HEK293T (cell line): Measurements from ENCODE around the gene TAOK1.
A peak's percentile ranks its signal among the peaks of the same experiment; 100 is the strongest.

Source experiments
- CTCF ChIA-PET: fragments of 350-600 bp; formaldehyde crosslinking; extraction: SDS; loops from one replicate; lab custom pipeline; 2021; ENCODE audit warnings: antibody characterized with exemption, inconsistent platforms; lab: Yijun Ruan, JAX
- POLR2A ChIA-PET: fragments of 350-600 bp; formaldehyde crosslinking; extraction: SDS; loops from one replicate; lab custom pipeline; 2020; ENCODE audit warnings: antibody characterized with exemption, inconsistent platforms; lab: Yijun Ruan, JAX
- DNase-seq: peaks from one replicate; pipeline ENCODE4 v3.0.0; 2012; ENCODE audit warnings: mixed read lengths; ENCODE audit errors: extremely low spot score
- ARNT ChIP-seq: fragments of 450-650 bp; IDR thresholded peaks from 2 replicates; pipeline ENCODE4 v1.6.1; 2017; ENCODE audit warnings: mild to moderate bottlenecking
- BHLHE40 ChIP-seq: fragments of 450-650 bp; IDR thresholded peaks from 2 replicates; pipeline ENCODE4 v1.6.1; 2016; ENCODE audit warnings: mild to moderate bottlenecking, moderate library complexity, borderline replicate concordance
- CTBP1 ChIP-seq: fragments of 450-650 bp; IDR thresholded peaks from 2 replicates; pipeline ENCODE4 v1.6.1; 2016; ENCODE audit warnings: borderline replicate concordance
- ELF4 ChIP-seq: fragments of 450-650 bp; IDR thresholded peaks from 2 replicates; pipeline ENCODE4 v1.6.1; 2017; ENCODE audit warnings: antibody characterized with exemption
- FOXA1 ChIP-seq: fragments of 450-650 bp; IDR thresholded peaks from 2 replicates; pipeline ENCODE4 v1.6.1; 2016; ENCODE audit warnings: mild to moderate bottlenecking
- FOXK2 ChIP-seq: fragments of 450-650 bp; IDR thresholded peaks from 2 replicates; pipeline ENCODE4 v1.6.1; 2016; ENCODE audit warnings: mild to moderate bottlenecking
- FOXM1 ChIP-seq: fragments of 450-650 bp; IDR thresholded peaks from 2 replicates; pipeline ENCODE4 v1.6.1; 2017; ENCODE audit warnings: mild to moderate bottlenecking, borderline replicate concordance
- HDGF ChIP-seq: fragments of 450-650 bp; IDR thresholded peaks from 2 replicates; pipeline ENCODE4 v1.6.1; 2017; ENCODE audit warnings: antibody characterized with exemption, borderline replicate concordance
- L3MBTL2 ChIP-seq: fragments of 450-650 bp; conservative IDR thresholded peaks from 2 replicates; pipeline ENCODE4 v1.6.1; 2016; ENCODE audit warnings: mild to moderate bottlenecking
- LEF1 ChIP-seq: fragments of 450-650 bp; IDR thresholded peaks from 2 replicates; pipeline ENCODE4 v1.6.1; 2017; ENCODE audit warnings: mild to moderate bottlenecking, borderline replicate concordance
- NFRKB ChIP-seq: fragments of 450-650 bp; IDR thresholded peaks from 2 replicates; pipeline ENCODE4 v1.6.1; 2016; ENCODE audit warnings: mild to moderate bottlenecking, moderate library complexity
- SP1 ChIP-seq: fragments of 450-650 bp; IDR thresholded peaks from 2 replicates; pipeline ENCODE4 v1.6.1; 2017
- SUZ12 ChIP-seq: fragments of 450-650 bp; IDR thresholded peaks from 2 replicates; pipeline ENCODE4 v1.6.1; 2016; ENCODE audit warnings: mild to moderate bottlenecking
- TARDBP ChIP-seq: fragments of 450-650 bp; IDR thresholded peaks from 2 replicates; pipeline ENCODE4 v1.6.1; 2016
- ZNF384 ChIP-seq: fragments of 450-650 bp; IDR thresholded peaks from 2 replicates; pipeline ENCODE4 v1.6.1; 2016
- TF ChIP-seq, protein P1 (sequence below): fragments of 450-650 bp; IDR thresholded peaks from 2 replicates; pipeline ENCODE4 v1.6.1; 2016

TAOK1 gene

DNA sequence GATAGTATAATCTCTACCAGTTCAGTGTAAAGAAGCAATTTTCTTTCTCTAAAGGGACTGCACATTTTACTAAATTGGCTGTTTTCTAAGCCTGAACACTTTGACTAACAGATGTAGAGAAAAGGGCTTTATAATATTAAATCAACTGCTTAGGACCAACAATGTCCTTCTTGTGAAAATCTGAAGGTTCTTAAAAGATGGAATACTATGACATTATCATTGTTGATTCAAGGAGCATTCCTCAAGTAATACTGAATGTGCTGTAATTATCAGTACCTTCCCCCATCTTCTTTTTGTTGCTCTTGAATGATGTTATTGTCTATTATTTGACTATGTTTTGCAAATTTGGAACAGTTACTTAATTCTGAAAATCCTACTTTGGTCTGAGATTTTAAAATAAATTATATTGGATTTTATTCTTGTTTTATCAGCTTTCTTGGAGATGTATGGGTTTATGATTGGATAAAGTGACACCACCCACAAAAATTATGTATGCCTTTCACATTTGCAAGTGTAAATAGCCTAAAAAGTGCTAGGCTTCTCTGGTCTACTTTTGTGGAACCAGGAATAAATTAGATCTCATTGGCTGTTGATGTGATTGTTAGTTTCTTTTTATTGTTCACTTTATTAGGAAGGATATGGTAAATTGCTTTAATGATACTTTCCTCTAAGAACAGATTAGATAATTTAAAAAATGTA lies 53.0 kb downstream of the TAOK1 start:
- no peak for DNase-seq
- POLR2A ChIA-PET = no interaction called here
- TF ChIP-seq SUZ12 (no peak), TARDBP (no peak), ZNF384 (no peak), L3MBTL2 (no peak)
- TF ChIP-seq, protein P1, sequence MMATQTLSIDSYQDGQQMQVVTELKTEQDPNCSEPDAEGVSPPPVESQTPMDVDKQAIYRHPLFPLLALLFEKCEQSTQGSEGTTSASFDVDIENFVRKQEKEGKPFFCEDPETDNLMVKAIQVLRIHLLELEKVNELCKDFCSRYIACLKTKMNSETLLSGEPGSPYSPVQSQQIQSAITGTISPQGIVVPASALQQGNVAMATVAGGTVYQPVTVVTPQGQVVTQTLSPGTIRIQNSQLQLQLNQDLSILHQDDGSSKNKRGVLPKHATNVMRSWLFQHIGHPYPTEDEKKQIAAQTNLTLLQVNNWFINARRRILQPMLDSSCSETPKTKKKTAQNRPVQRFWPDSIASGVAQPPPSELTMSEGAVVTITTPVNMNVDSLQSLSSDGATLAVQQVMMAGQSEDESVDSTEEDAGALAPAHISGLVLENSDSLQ = no peak
- CTCF ChIA-PET = no interaction called here

DNA sequence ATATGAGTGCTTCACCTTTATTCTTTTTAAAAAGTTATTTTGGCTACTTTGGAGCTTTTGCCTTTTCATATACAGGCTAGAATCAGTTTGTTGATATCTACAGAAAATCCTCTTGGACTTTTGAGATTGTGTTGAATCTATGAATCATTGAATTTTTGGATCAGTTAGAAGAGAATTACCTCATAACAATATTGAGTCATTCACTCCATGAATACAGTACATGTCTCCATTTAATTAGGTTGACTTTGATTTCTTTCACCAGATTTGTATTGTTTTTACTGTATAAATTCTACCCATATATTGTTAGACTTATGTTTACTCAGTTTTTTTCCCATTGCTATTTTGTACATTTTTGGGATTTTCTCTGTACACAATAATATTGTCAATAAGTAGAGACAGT lies 54.4 kb downstream of the TAOK1 start:
- ChIA-PET POLR2A (no interaction called here), CTCF (no interaction called here)
- TF ChIP-seq ZNF384 (no peak), SP1 (no peak), TARDBP (no peak), SUZ12 (no peak), LEF1 (no peak), CTBP1 (no peak)
- DNase-seq = no peak

DNA sequence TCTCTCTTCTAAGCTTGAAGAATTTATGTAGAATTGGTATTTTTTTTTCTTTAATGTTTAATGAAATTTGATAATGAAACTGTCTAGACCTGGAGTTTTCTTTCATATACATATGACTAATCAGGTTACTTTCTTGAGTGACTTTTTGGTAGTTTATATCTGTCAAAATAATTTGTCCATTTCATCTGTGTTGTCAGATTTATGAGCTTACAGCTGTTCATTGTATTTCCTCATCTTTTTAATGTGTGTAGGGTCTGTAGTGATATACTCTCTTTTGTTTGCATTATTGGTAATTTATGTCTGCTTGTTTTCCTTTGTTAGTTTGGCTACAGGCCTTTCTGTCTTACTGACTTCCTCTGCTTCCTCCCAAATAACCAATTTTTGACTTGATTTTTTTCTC lies 55.7 kb downstream of the TAOK1 start:
- CTCF ChIA-PET = no interaction called here

DNA sequence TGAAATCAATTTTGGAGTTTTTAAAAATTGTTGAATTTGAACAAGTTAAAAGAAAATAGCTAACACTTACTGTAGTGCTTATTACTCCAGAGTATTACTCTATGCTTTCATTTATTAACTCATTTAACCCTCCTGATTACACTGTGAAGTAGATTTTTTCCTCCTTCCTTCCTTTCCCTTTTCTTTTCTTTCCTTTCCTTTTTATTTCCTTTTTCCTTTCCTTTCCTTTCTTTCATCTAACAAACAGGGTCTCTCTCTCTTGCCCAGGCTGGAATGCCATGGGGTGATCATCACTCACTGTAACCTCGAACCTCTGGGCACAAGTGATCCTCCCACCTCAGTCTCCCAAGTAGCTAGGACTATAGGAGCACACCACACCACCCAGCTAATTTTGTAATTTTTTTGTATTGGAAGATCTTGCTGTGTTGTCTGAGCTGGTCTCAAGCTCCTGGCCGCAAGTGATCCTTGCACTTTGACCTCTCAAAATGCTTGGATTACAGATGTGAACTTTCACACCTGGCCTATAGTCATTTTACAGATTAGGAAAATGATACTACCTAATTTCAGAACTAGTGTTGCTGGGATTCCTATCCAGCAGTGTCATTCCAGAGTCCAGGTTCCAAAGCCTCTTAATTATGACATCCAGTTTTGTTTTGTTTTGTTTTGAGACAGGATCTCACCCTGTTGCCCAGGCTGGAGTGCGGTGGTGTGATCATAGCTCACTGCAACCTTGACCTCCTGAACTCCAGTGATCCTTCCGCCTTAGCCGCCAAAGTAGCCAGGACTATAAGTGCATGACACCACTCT lies 59.9 kb downstream of the TAOK1 start:
- TF ChIP-seq SUZ12 (no peak), TARDBP (no peak), FOXA1 (no peak)
- POLR2A ChIA-PET = interaction anchor here (1.0 to 1.5 kb wide), 2 partner anchors 17 to 60 kb away, joined by 3 to 4 read pairs; partner anchors contain the start of gene TAOK1
- DNase-seq = no peak
- CTCF ChIA-PET = no interaction called here

More for the DNA sequence above, 55.7 kb downstream of the TAOK1 start:
- no peak for DNase-seq
- TF ChIP-seq, protein P1 = peak; percentile 66; the same call in 1 of the 2 replicates
- TF ChIP-seq BHLHE40 (no peak), FOXK2 (no peak), FOXA1 (no peak), L3MBTL2 (no peak)
- POLR2A ChIA-PET = no interaction called here

DNA sequence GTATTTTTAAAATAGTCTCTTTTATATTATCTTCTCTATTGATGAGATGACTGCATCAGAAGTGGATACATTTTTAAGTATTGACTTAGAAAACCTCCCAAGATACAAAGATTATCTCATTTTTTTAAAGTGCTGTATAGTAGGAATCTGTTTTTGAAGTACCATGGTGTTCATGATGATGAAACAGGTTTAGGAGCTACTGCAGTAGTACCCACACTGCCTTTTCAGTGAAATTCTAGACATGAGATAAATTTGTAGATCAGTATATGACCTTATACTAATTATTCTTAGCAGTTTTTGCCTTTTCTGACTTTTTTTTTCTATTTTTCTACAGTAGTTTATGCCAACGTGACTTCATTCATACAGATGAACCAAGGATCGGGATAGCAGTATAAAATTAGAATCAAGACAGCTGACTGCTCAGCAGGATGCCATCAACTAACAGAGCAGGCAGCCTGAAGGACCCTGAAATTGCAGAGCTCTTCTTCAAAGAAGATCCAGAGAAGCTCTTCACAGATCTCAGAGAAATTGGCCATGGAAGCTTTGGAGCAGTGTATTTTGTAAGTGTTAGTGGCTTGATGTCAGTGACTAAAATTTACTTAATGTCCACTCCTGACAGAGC lies 61.1 kb downstream of the TAOK1 start:
- ChIA-PET POLR2A (interaction anchor here (1.5 kb wide), 1 partner anchor 61 kb away, joined by 4 read pairs; the partner anchor contains the start of gene TAOK1), CTCF (interaction anchor here (0.5 kb wide), 1 partner anchor 10 kb away, joined by 3 read pairs; no protein-coding TSS in a partner anchor)
- DNase-seq = no peak
- TF ChIP-seq FOXK2 = no peak
- no peak for TF ChIP-seq ARNT
- no peak for TF ChIP-seq FOXM1
- TF ChIP-seq TARDBP = no peak
- TF ChIP-seq NFRKB = no peak
- no peak for TF ChIP-seq BHLHE40

DNA sequence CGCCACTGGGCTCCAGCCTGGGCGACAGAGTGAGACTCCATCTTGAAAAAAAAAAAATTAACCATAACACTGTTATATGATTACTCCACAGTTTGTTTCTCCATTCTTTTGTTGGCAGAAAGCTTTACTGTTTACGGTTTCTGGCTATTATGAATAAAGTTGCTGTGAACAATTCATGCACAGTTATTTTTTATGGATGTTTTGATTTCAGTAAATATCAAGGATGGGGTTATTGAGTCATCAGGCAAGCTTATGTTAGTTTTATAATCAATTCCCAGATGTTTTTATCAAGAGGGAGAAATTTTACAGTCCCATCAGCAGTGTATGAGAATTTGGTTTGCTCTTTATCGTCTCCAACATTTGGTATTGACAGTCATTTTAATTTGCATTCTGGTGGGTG lies 67.9 kb downstream of the TAOK1 start:
- no peak for DNase-seq
- no peak for TF ChIP-seq CTBP1
- no peak for TF ChIP-seq SP1
- TF ChIP-seq LEF1 = no peak
- no peak for TF ChIP-seq FOXA1
- TF ChIP-seq FOXM1 = no peak
- no peak for TF ChIP-seq HDGF
- no peak for TF ChIP-seq ARNT
- no peak for TF ChIP-seq L3MBTL2
- TF ChIP-seq SUZ12 = no peak
- no peak for TF ChIP-seq ZNF384
- TF ChIP-seq, protein P1 = no peak
- no peak for TF ChIP-seq NFRKB
- no peak for TF ChIP-seq TARDBP
- TF ChIP-seq FOXK2 = no peak
- TF ChIP-seq ELF4 = no peak
- no peak for TF ChIP-seq BHLHE40
- ChIA-PET POLR2A (no interaction called here), CTCF (no interaction called here)
